Breast epithelium (tissue), 3 donors: ENCODE results near the gene GRB2.

Experiments used
- POLR2A ChIP-seq: fragments of 450-650 bp; IDR thresholded peaks from one replicate; pipeline ENCODE4 v1.6.1; 2016; ENCODE audit warnings: antibody characterized with exemption, mild to moderate bottlenecking, moderate library complexity
- TF ChIP-seq, protein P1 (sequence below), 3 donors: fragments of 450-650 bp; IDR thresholded peaks; one replicate each; pipeline ENCODE4 v1.5.1; 2016 to 2017; ENCODE audit warnings: antibody characterized with exemption in 3 of 3, mild to moderate bottlenecking in 3 of 3, moderate library complexity in 3 of 3

DNA sequence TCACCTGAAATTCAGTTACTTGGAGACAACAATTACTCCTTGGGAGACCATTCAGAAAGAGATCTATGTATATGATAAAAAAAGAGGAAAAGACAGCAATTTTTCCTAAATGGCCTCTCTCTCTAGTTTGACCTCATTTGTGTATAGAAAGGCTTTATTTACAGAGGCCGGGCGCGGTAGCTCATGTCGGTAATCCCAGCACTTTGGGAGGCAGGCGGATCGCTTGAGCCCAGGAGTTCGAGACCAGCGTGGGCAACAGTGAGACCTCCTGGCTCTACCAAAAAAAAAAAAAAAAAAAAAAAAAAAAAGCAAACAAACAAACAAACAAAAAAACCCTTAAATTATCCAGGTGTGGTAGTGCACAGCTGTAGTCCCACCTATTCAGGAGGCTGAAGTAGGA lies 20.7 kb downstream of the GRB2 start:
- TF ChIP-seq, protein P1, sequence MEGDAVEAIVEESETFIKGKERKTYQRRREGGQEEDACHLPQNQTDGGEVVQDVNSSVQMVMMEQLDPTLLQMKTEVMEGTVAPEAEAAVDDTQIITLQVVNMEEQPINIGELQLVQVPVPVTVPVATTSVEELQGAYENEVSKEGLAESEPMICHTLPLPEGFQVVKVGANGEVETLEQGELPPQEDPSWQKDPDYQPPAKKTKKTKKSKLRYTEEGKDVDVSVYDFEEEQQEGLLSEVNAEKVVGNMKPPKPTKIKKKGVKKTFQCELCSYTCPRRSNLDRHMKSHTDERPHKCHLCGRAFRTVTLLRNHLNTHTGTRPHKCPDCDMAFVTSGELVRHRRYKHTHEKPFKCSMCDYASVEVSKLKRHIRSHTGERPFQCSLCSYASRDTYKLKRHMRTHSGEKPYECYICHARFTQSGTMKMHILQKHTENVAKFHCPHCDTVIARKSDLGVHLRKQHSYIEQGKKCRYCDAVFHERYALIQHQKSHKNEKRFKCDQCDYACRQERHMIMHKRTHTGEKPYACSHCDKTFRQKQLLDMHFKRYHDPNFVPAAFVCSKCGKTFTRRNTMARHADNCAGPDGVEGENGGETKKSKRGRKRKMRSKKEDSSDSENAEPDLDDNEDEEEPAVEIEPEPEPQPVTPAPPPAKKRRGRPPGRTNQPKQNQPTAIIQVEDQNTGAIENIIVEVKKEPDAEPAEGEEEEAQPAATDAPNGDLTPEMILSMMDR (IDR thresholded peaks at IDR 0.05), result no peak
- TF ChIP-seq POLR2A, result no peak
